ENCODE data around the gene PKD2L1. TPM values are rescaled to one million over a fixed set of nuclear protein-coding genes. Genes with fewer than 3 reads are reported as not detected.

The PKD2L1 gene
- total and polyA plus RNA-seq, 9 of the 15 experiments (the other 6 are each of a cell fraction or from before 2014, with no cell fraction given), result not detected

- no peak for TF ChIP-seq HNRNPLL (IDR thresholded peaks at IDR 0.05; ENCODE audit: low read depth, low read length, poor library complexity, severe bottlenecking)
- TF ChIP-seq REST (IDR thresholded peaks at IDR 0.05; ENCODE audit: borderline replicate concordance), result no peak
- TF ChIP-seq REST (CRISPR knock-in tag; IDR thresholded peaks at IDR 0.05; ENCODE audit: low read depth), result no peak
- no peak for TF ChIP-seq MECOM (CRISPR knock-in tag; IDR thresholded peaks at IDR 0.05)
- TF ChIP-seq NFIC (IDR thresholded peaks at IDR 0.05), result 0 out of 2 replicates have a peak, but pooled peaks have one; percentile 15
- no peak for TF ChIP-seq CHAMP1 (IDR thresholded peaks at IDR 0.05)
- TF ChIP-seq ATF2 (CRISPR knock-in tag; IDR thresholded peaks at IDR 0.05), result no peak
- no peak for TF ChIP-seq ZBTB1 (CRISPR knock-in tag; IDR thresholded peaks at IDR 0.05; ENCODE audit: borderline replicate concordance, low read depth)
- TF ChIP-seq RFX7 (CRISPR knock-in tag; IDR thresholded peaks at IDR 0.05), result no peak
- 0 out of 2 replicates have a peak, but pooled peaks have one; percentile 25 for TF ChIP-seq HNRNPL (IDR thresholded peaks at IDR 0.05; ENCODE audit: low read depth, low read length)
- peak; percentile 70 for TF ChIP-seq CTBP1 (IDR thresholded peaks at IDR 0.05; ENCODE audit: borderline replicate concordance)
- TF ChIP-seq ZNF57 (CRISPR knock-in tag; IDR thresholded peaks at IDR 0.05), result no peak
- TF ChIP-seq NFYB (IDR thresholded peaks at IDR 0.05; ENCODE audit: extremely low read depth, insufficient read length), result peak; percentile 64
- TF ChIP-seq MAX (CRISPR knock-in tag; IDR thresholded peaks at IDR 0.05), result no peak
- TF ChIP-seq NFATC3 (IDR thresholded peaks at IDR 0.05), result no peak
These were observed 16.9 kb upstream of the PKD2L1 start, which contains the start of gene SCD (continued) for GRCh38 chr10:100346765-100347567.
